ENCODE data around the gene NOD1.

- TF ChIP-seq CTCF (IDR thresholded peaks at IDR 0.05), result no peak
- no peak for TF ChIP-seq POLR2A (IDR thresholded peaks at IDR 0.05)
These were observed 8.8 kb upstream of the NOD1 start for GRCh38 chr7:30487371-30487770.
